H1 (cell line): ENCODE data around the gene VOPP1. TPM values are rescaled to one million over a fixed set of nuclear protein-coding genes. Genes with fewer than 3 reads are reported as not detected.

Experiments
- CTCF ChIA-PET: fragments of 300-600 bp; sonication (Branson Sonifier 250); formaldehyde crosslinking; loops from one replicate; lab custom pipeline; 2021; ENCODE audit not compliant: partially characterized antibody; lab: Charles Lee
- POLR2A ChIA-PET: fragments of 300-600 bp; sonication (Branson Sonifier 250); formaldehyde crosslinking; loops from one replicate; lab custom pipeline; 2021; ENCODE audit warnings: inconsistent platforms; ENCODE audit not compliant: partially characterized antibody; lab: Charles Lee
- DNase-seq, 2 experiments: peaks; one replicate each; pipeline versions ENCODE4 v3.0.0 to v3.0.0-alpha.2; 2010 to 2022; ENCODE audit warnings: low spot score in 2 of 2, low read depth in 1 of 2, mixed read lengths in 1 of 2
- FAIRE-seq: peaks from 2 replicates; lab custom pipeline; 2011; peaks lifted over from hg19 to GRCh38; lab: Jason Lieb, UNC
- H2AFZ ChIP-seq: 2 replicates; pipeline ENCODE4 v1.8.1; 2012; ENCODE audit warnings: low read length, inconsistent platforms
- H2AK5ac ChIP-seq: 2 replicates; pipeline ENCODE4 v1.6.1; 2013; ENCODE audit warnings: low read depth, low read length
- H2BK120ac ChIP-seq: replicated peaks from 2 replicates; pipeline ENCODE3; 2013; ENCODE audit warnings: low read depth, low read length, inconsistent platforms
- H2BK12ac ChIP-seq: 2 replicates; pipeline ENCODE4 v1.6.1; 2013; ENCODE audit warnings: low read depth, low read length
- H2BK15ac ChIP-seq: 2 replicates; pipeline ENCODE4 v1.6.1; 2013; ENCODE audit warnings: low read length
- H2BK20ac ChIP-seq: 2 replicates; pipeline ENCODE4 v1.6.1; 2013; ENCODE audit warnings: low read length
- H2BK5ac ChIP-seq: 2 replicates; pipeline ENCODE4 v1.6.1; 2013; ENCODE audit warnings: low read depth, low read length
- H3K14ac ChIP-seq: 2 replicates; pipeline ENCODE4 v1.6.1; 2013; ENCODE audit warnings: inconsistent platforms; ENCODE audit not compliant: insufficient read length
- H3K18ac ChIP-seq: 2 replicates; pipeline ENCODE4 v1.6.1; 2013; ENCODE audit warnings: low read length; ENCODE audit errors: extremely low read depth
- H3K23ac ChIP-seq: 2 replicates; pipeline ENCODE4 v1.6.1; 2013; ENCODE audit warnings: inconsistent platforms; ENCODE audit not compliant: insufficient read length
- H3K23me2 ChIP-seq: 2 replicates; pipeline ENCODE4 v1.6.1; 2013; ENCODE audit warnings: low read depth, low read length
- H3K27ac ChIP-seq: 2 replicates; pipeline ENCODE4 v1.6.1; 2011; ENCODE audit warnings: low read depth, low read length, inconsistent platforms
- H3K27me3 ChIP-seq, 4 experiments: replicated peaks in 1 of 4; 1 replicate in 1 of 4; 2 replicates in 3 of 4; pipeline versions ENCODE4 v1.6.1 to v1.8.1; 2011 to 2013; ENCODE audit warnings: low read length in 3 of 4, mild to moderate bottlenecking in 3 of 4, inconsistent platforms in 2 of 4, mixed read lengths in 2 of 4, moderate library complexity in 1 of 4; ENCODE audit not compliant: control insufficient read depth in 3 of 4, insufficient read depth in 3 of 4; ENCODE audit errors: extremely low read depth in 1 of 4
- H3K36me3 ChIP-seq, 4 experiments: 2 replicates each; pipeline versions ENCODE4 v1.6.1 to v1.8.1; 2011 to 2013; ENCODE audit warnings: mild to moderate bottlenecking in 4 of 4, low read length in 3 of 4, moderate library complexity in 2 of 4, control low read depth in 1 of 4, inconsistent platforms in 1 of 4; ENCODE audit not compliant: insufficient read depth in 4 of 4, control insufficient read depth in 2 of 4
- H3K4ac ChIP-seq: replicated peaks from 2 replicates; pipeline ENCODE3; 2013; ENCODE audit warnings: low read length, low read depth, mixed read lengths, inconsistent platforms; ENCODE audit not compliant: insufficient read length
- H3K4me1 ChIP-seq, 4 experiments: replicated peaks in 1 of 4; 1 replicate in 1 of 4; 2 replicates in 3 of 4; pipeline versions ENCODE4 v1.6.1 to v1.8.1; 2011 to 2013; ENCODE audit warnings: low read length in 3 of 4, inconsistent platforms in 2 of 4, mixed read lengths in 1 of 4; ENCODE audit not compliant: insufficient read depth in 4 of 4, control insufficient read depth in 3 of 4
- H3K4me2 ChIP-seq, 2 experiments: 2 replicates each; pipeline versions ENCODE4 v1.6.1 to v1.8.1; 2011 to 2013; ENCODE audit warnings: low read depth in 2 of 2, low read length in 2 of 2, control low read depth in 1 of 2, inconsistent platforms in 1 of 2, mild to moderate bottlenecking in 1 of 2; ENCODE audit not compliant: insufficient read depth in 1 of 2
- H3K4me3 ChIP-seq, 4 experiments: fragments of 200-600, 300-600 bp in 1 of 4; sonication (generic), shearing (Covaris generic), sonication (Bioruptor Twin) in 1 of 4; 2 replicates each; pipeline versions ENCODE4 v1.5.1 to v1.8.1; 2011 to 2016; ENCODE audit warnings: low read length in 4 of 4, low read depth in 3 of 4, control low read depth in 2 of 4, inconsistent platforms in 2 of 4, mild to moderate bottlenecking in 2 of 4, mixed read lengths in 1 of 4, moderate library complexity in 1 of 4; ENCODE audit not compliant: insufficient read depth in 2 of 4; ENCODE audit errors: extremely low read depth in 1 of 4
- H3K56ac ChIP-seq: replicated peaks from 2 replicates; pipeline ENCODE3; 2013; ENCODE audit warnings: low read depth, mild to moderate bottlenecking, mixed read lengths, low read length, inconsistent platforms; ENCODE audit not compliant: insufficient read length
- H3K79me1 ChIP-seq: 2 replicates; pipeline ENCODE4 v1.6.1; 2013; ENCODE audit warnings: low read depth, low read length, control low read depth
- H3K79me2 ChIP-seq, 2 experiments: 2 replicates each; pipeline versions ENCODE4 v1.6.1 to v1.8.1; 2012 to 2013; ENCODE audit warnings: low read length in 2 of 2, mild to moderate bottlenecking in 2 of 2, inconsistent platforms in 1 of 2; ENCODE audit not compliant: insufficient read depth in 2 of 2, control insufficient read depth in 1 of 2
- H3K9ac ChIP-seq, 4 experiments: replicated peaks in 1 of 4; 1 replicate in 1 of 4; 2 replicates in 3 of 4; pipeline versions ENCODE4 v1.6.1 to v1.8.1; 2011 to 2013; ENCODE audit warnings: low read depth in 3 of 4, low read length in 3 of 4, control low read depth in 2 of 4, mild to moderate bottlenecking in 2 of 4, moderate library complexity in 2 of 4, inconsistent platforms in 1 of 4; ENCODE audit errors: extremely low read depth in 1 of 4
- H3K9me3 ChIP-seq, 2 experiments: 2 replicates each; pipeline versions ENCODE4 v1.6.1 to v1.8.1; 2012 to 2013; ENCODE audit warnings: mild to moderate bottlenecking in 2 of 2, moderate library complexity in 2 of 2, control low read depth in 1 of 2, inconsistent platforms in 1 of 2, low read depth in 1 of 2, low read length in 1 of 2, mixed read lengths in 1 of 2; ENCODE audit not compliant: insufficient read depth in 2 of 2
- H4K20me1 ChIP-seq, 2 experiments: replicated peaks in 1 of 2; 2 replicates each; pipeline versions ENCODE3 to v1.8.1; 2011 to 2013; ENCODE audit warnings: inconsistent platforms in 2 of 2, low read length in 2 of 2, mild to moderate bottlenecking in 1 of 2; ENCODE audit not compliant: insufficient read depth in 2 of 2, control insufficient read depth in 1 of 2
- H4K5ac ChIP-seq: 2 replicates; pipeline ENCODE4 v1.6.1; 2013; ENCODE audit warnings: low read length, low read depth, mixed read lengths, inconsistent platforms; ENCODE audit not compliant: insufficient read length
- H4K8ac ChIP-seq: 2 replicates; pipeline ENCODE4 v1.8.0; 2013; ENCODE audit warnings: mild to moderate bottlenecking, moderate library complexity, low read length, inconsistent platforms; ENCODE audit not compliant: insufficient read depth; ENCODE audit errors: extremely low read depth
- H4K91ac ChIP-seq: replicated peaks from 2 replicates; pipeline ENCODE3; 2013; ENCODE audit warnings: low read length, mixed read lengths, inconsistent platforms; ENCODE audit not compliant: insufficient read length
- RBBP5 ChIP-seq: IDR thresholded peaks from 2 replicates; pipeline ENCODE4 v1.7.1; 2012; ENCODE audit warnings: low read depth, mild to moderate bottlenecking, inconsistent platforms, low read length, moderate library complexity, borderline replicate concordance
- TAF7 ChIP-seq: optimal IDR thresholded peaks from 2 replicates; pipeline ENCODE3; 2011; ENCODE audit warnings: low read depth, mild to moderate bottlenecking, inconsistent platforms, low read length, moderate library complexity, borderline replicate concordance
- WGBS, 2 experiments: shearing (Covaris generic) in 1 of 2; methylation state at CpG; one replicate each; pipeline versions ENCODE4 v1.1.6 to v1.1.7; 2013 to 2015; ENCODE audit warnings: low lambda C conversion rate in 2 of 2, mixed read lengths in 2 of 2, inconsistent platforms in 1 of 2, low coverage in 1 of 2, missing lambda C conversion rate in 1 of 2; ENCODE audit not compliant: insufficient replicate concordance in 2 of 2, insufficient coverage in 1 of 2, insufficient read length in 1 of 2; ENCODE audit errors: extremely low coverage in 1 of 2, missing lambda C conversion rate in 1 of 2; 5-methylcytosine and 5-hydroxymethylcytosine counted together
- polyA plus RNA-seq, 7 experiments: library from polyadenylated mRNA; depleted of rRNA in 3 of 7; stranded (reverse) in 5 of 7; unstranded in 2 of 7; fragments of >200 nt in 5 of 7; fragments of 200-250 nt in 2 of 7; gene quantifications; 1 replicate in 5 of 7; 2 replicates in 1 of 7; 4 replicates in 1 of 7; pipeline versions ENCODE4 v1.2.1 to v1.2.3, GENCODE V29; 2011 to 2013; ENCODE audit warnings: missing spikeins in 2 of 7, mixed read lengths in 2 of 7
- total RNA-seq: library from RNA; stranded (reverse); fragmentation: NEBNext Ultra II Directional; extraction: Animal tissue kit (Norgen Biotek cat#: 25700); gene quantifications from 2 replicates; pipeline ENCODE4 v1.2.1, GENCODE V29; 2021

The VOPP1 gene
- total and polyA plus RNA-seq, 2 of the 8 experiments (the other 6 are each of a cell fraction or from before 2014, with no cell fraction given), result 44.7 to 83.0 TPM

GRCh38 chr7:55483046-55483445 lies 89.3 kb downstream of the VOPP1 start:
- Histone ChIP-seq H3K9me3 (no peaks in the 10 kb centered on the region), H3K9ac (no peak overlapping the region), H2BK20ac (no peak overlapping the region), H3K14ac (no peak overlapping the region), H3K56ac (no peak overlapping the region), H3K79me2 (no peaks in the 10 kb centered on the region), H3K36me3 (no peaks in the 10 kb centered on the region), H3K27ac (no peak overlapping the region), H3K27me3 (no peaks in the 10 kb centered on the region), H2BK15ac (no peak overlapping the region), H3K4me3 (no peak overlapping the region), H4K91ac (no peak overlapping the region), H4K8ac (no peak overlapping the region), H3K18ac (no peak overlapping the region), H2BK5ac (no peak overlapping the region), H2AFZ (no peak overlapping the region), H2BK12ac (no peak overlapping the region), H3K23me2 (no peaks in the 10 kb centered on the region), H4K5ac (no peak overlapping the region), H3K79me1 (no peaks in the 10 kb centered on the region; the same call in 1 of the 2 replicates), H3K4ac (no peak overlapping the region), H2AK5ac (no peak overlapping the region), H3K4me1 (no peaks in the 10 kb centered on the region; a peak in 1 of 7 replicates), H2BK120ac (no peak overlapping the region), H3K4me2 (no peak overlapping the region), H4K20me1 (peaks cover 0 to 9% of the 10 kb centered on the region in 2 experiments), H3K23ac (no peak overlapping the region)
- TF ChIP-seq TAF7, result no peak
- TF ChIP-seq RBBP5, result no peak
- ChIA-PET CTCF (interaction anchor here (0.6 to 1.2 kb wide), 2 partner anchors 13 to 1290 kb away, joined by 3 read pairs; no protein-coding TSS in a partner anchor), POLR2A (no interaction called here)
- 93% methylated on average over 6 of the region's 6 CpGs; no CpG with 5 or more reads in 1 of the 2 experiments for WGBS, 2 experiments
- FAIRE-seq (no peak), DNase-seq (no peak)
